Caco-2 (cell line): ENCODE data around the gene FABP3. TPM values are rescaled to one million over a fixed set of nuclear protein-coding genes. Genes with fewer than 3 reads are reported as not detected.

ENCODE experiments used
- BruUV-seq: library from RNA; stranded (reverse); fragments of 400-500 nt; replicated peaks from 2 replicates; lab custom pipeline; 2021; lab: Mats Ljungman, UMichigan
- CTCF ChIA-PET: fragments of 300-600 bp; sonication (Branson Sonifier 250); formaldehyde crosslinking; loops from one replicate; lab custom pipeline; 2022; ENCODE audit warnings: antibody characterized with exemption; lab: Charles Lee
- POLR2A ChIA-PET: fragments of 300-600 bp; sonication (Branson Sonifier 250); formaldehyde crosslinking; loops from one replicate; lab custom pipeline; 2022; ENCODE audit warnings: antibody characterized with exemption; lab: Charles Lee
- DNase-seq, 2 experiments: peaks; one replicate each; pipeline versions ENCODE4 v3.0.0 to v3.0.0-alpha.2; 2020 to 2022
- H3K27me3 ChIP-seq: replicated peaks from 2 replicates; pipeline ENCODE4 v1.6.0; 2011; ENCODE audit warnings: low read length; ENCODE audit not compliant: control insufficient read depth, insufficient read depth
- H3K36me3 ChIP-seq: 2 replicates; pipeline ENCODE4 v1.5.1; 2011; ENCODE audit warnings: low read length; ENCODE audit not compliant: control insufficient read depth, insufficient read depth
- H3K4me1 ChIP-seq: fragments of 250-450 bp; sonication (Bioruptor Pico); 2 replicates; pipeline ENCODE4 v1.5.1; 2020; ENCODE audit warnings: mild to moderate bottlenecking
- H3K4me3 ChIP-seq: 2 replicates; pipeline ENCODE4 v1.5.1; 2011; ENCODE audit warnings: low read depth, mild to moderate bottlenecking, control low read depth, low read length
- H3K9me3 ChIP-seq: fragments of 250-450 bp; sonication (Bioruptor Pico); 2 replicates; pipeline ENCODE4 v1.5.1; 2020; ENCODE audit warnings: mild to moderate bottlenecking, moderate library complexity
- H3K27ac Mint-ChIP-seq: one replicate; pipeline ENCODE4 v1.8.0; 2022; ENCODE audit warnings: mixed read lengths; ENCODE audit not compliant: unreplicated experiment
- H3K27me3 Mint-ChIP-seq: one replicate; pipeline ENCODE4 v1.8.0; 2022; ENCODE audit warnings: mixed read lengths; ENCODE audit not compliant: insufficient read depth, unreplicated experiment
- H3K36me3 Mint-ChIP-seq: one replicate; pipeline ENCODE4 v1.8.0; 2022; ENCODE audit warnings: mild to moderate bottlenecking, mixed read lengths; ENCODE audit not compliant: insufficient read depth, unreplicated experiment
- H3K4me1 Mint-ChIP-seq: one replicate; pipeline ENCODE4 v1.8.0; 2022; ENCODE audit warnings: low read depth, mixed read lengths; ENCODE audit not compliant: unreplicated experiment
- H3K4me3 Mint-ChIP-seq: one replicate; pipeline ENCODE4 v1.8.0; 2022; ENCODE audit warnings: mild to moderate bottlenecking, moderate library complexity, mixed read lengths; ENCODE audit not compliant: unreplicated experiment
- H3K9me3 Mint-ChIP-seq: one replicate; pipeline ENCODE4 v1.8.0; 2022; ENCODE audit warnings: mixed read lengths; ENCODE audit not compliant: unreplicated experiment
- intact Hi-C: fragments of 100-400 bp; cut with micrococcal nuclease; formaldehyde crosslinking; loops from one replicate; pipeline ENCODE4 v1.10.0; 2022; ENCODE audit not compliant: unreplicated experiment
- total RNA-seq: library from RNA; stranded (reverse); gene quantifications from 2 replicates; pipeline ENCODE4 v1.2.3, GENCODE V29; 2022
- TF ChIP-seq, protein P1 (sequence below), 2 experiments: fragments of 200-600 bp in 1 of 2; IDR thresholded peaks; 1 replicate in 1 of 2; 2 replicates in 1 of 2; pipeline versions ENCODE4 v1.5.1 to v1.8.0; 2011 to 2022; ENCODE audit warnings: antibody characterized with exemption in 1 of 2, control low read depth in 1 of 2, inconsistent platforms in 1 of 2, low read depth in 1 of 2, low read length in 1 of 2, mild to moderate bottlenecking in 1 of 2, moderate library complexity in 1 of 2; ENCODE audit not compliant: insufficient read depth in 1 of 2, severe bottlenecking in 1 of 2, unreplicated experiment in 1 of 2

Gene FABP3
- total RNA-seq, 1 experiment from 2014 or later: 12.1 TPM

DNA sequence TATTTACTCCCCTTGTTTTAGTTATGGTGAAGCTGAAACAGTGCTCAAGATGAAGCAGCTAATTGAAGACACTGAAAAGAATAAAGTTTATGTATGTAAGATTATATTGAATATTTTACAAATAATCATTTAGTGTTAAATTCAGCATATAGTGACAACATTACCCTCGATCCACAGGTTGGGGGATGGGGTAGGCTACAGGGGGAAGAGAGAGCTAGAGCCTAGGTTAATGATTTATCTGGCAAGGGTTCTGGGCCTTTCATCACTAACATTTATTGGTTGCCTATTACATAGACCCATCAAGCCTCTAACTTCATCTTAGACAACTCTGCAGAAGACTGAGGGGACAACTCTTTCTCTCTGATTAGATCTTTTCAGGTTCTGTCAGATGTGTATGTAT lies 54.7 kb downstream of the FABP3 start:
- no TSS peak for BruUV-seq
- intact Hi-C loops: no loop called here
- Mint-ChIP-seq H3K9me3 (no peaks in the 10 kb centered on the region), H3K27me3 (no peaks in the 10 kb centered on the region), H3K27ac (no peak overlapping the region), H3K4me3 (no peak overlapping the region), H3K36me3 (peaks cover 9% of the 10 kb centered on the region), H3K4me1 (no peaks in the 10 kb centered on the region)
- Histone ChIP-seq H3K36me3 (no peaks in the 10 kb centered on the region), H3K9me3 (no peaks in the 10 kb centered on the region), H3K4me3 (no peak overlapping the region), H3K4me1 (no peaks in the 10 kb centered on the region), H3K27me3 (no peaks in the 10 kb centered on the region)
- CTCF ChIA-PET: interaction anchor here (0.6 to 1.1 kb wide), 2 partner anchors 21 to 137 kb away, joined by 3 to 10 read pairs; partner anchors contain the start of genes SNRNP40 and ZCCHC17
- POLR2A ChIA-PET: no interaction called here
- TF ChIP-seq, protein P1, sequence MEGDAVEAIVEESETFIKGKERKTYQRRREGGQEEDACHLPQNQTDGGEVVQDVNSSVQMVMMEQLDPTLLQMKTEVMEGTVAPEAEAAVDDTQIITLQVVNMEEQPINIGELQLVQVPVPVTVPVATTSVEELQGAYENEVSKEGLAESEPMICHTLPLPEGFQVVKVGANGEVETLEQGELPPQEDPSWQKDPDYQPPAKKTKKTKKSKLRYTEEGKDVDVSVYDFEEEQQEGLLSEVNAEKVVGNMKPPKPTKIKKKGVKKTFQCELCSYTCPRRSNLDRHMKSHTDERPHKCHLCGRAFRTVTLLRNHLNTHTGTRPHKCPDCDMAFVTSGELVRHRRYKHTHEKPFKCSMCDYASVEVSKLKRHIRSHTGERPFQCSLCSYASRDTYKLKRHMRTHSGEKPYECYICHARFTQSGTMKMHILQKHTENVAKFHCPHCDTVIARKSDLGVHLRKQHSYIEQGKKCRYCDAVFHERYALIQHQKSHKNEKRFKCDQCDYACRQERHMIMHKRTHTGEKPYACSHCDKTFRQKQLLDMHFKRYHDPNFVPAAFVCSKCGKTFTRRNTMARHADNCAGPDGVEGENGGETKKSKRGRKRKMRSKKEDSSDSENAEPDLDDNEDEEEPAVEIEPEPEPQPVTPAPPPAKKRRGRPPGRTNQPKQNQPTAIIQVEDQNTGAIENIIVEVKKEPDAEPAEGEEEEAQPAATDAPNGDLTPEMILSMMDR (IDR thresholded peaks at IDR 0.05; ENCODE audit: insufficient read depth in 1 of 2, low read depth in 1 of 2, low read length in 1 of 2, severe bottlenecking in 1 of 2, unreplicated experiment in 1 of 2): no peak
- no peak for DNase-seq

DNA sequence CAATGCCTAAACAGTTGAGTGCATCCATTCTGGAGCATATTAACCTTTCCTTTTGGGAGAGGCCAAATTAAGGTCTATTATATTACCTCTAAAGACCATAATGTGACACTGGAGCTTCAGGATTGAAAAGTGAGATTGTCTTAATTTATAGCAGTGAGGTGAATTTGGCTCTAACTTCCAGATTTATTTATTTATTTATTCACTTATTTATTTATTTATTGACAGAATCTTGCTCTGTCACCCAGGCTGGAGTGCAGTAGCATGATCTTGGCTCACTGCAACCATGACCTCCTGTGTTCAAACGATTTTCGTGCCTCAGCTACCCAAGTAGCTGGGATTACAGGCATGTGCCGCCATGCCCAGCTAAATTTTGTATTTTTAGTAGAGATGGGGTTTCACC lies 57.0 kb downstream of the FABP3 start:
- Histone ChIP-seq H3K27me3 (no peaks in the 10 kb centered on the region), H3K4me3 (no peak overlapping the region), H3K9me3 (no peaks in the 10 kb centered on the region), H3K36me3 (no peaks in the 10 kb centered on the region), H3K4me1 (no peaks in the 10 kb centered on the region)
- Mint-ChIP-seq H3K27me3 (no peaks in the 10 kb centered on the region), H3K4me3 (no peak overlapping the region), H3K9me3 (no peaks in the 10 kb centered on the region), H3K4me1 (no peaks in the 10 kb centered on the region), H3K36me3 (peaks cover 14% of the 10 kb centered on the region), H3K27ac (no peak overlapping the region)
- POLR2A ChIA-PET: no interaction called here
- BruUV-seq: no TSS peak
- intact Hi-C loops: no loop called here
- TF ChIP-seq, protein P1 (IDR thresholded peaks at IDR 0.05; ENCODE audit: insufficient read depth in 1 of 2, low read depth in 1 of 2, low read length in 1 of 2, severe bottlenecking in 1 of 2, unreplicated experiment in 1 of 2): no peak
- CTCF ChIA-PET: no interaction called here
- DNase-seq: no peak

Other genes with a start within 250 kb of the FABP3 start
- gene NKAIN1, start 133.2 kb downstream of the FABP3 start, total RNA-seq: 0.12 TPM in 1 of 2 replicates, not detected in the other
- gene SNRNP40, start 76.3 kb downstream of the FABP3 start, total RNA-seq: 49.5 and 56.5 TPM in 2 replicates
- gene ZCCHC17, start 76.0 kb downstream of the FABP3 start, total RNA-seq: 21.4 and 24.1 TPM in 2 replicates
- gene SERINC2, start 40.1 kb upstream of the FABP3 start, total RNA-seq: 29.5 and 30.0 TPM in 2 replicates
- 89.3 and 101 TPM in 2 replicates for gene TINAGL1, start 203.4 kb upstream of the FABP3 start, total RNA-seq
- gene HCRTR1, start 244.6 kb upstream of the FABP3 start, total RNA-seq: not detected in 2 replicates